GM12878 (cell line): ENCODE data around the gene SCARF1. TPM values are rescaled to one million over a fixed set of nuclear protein-coding genes. Genes with fewer than 3 reads are reported as not detected.
A peak's percentile ranks its signal among the peaks of the same experiment; 100 is the strongest.

Source experiments
- BCL11A ChIP-seq: IDR thresholded peaks from 2 replicates; pipeline ENCODE4 v1.6.1; 2011; ENCODE audit warnings: low read depth, low read length
- BCLAF1 ChIP-seq: fragments of 450-650 bp; IDR thresholded peaks from 2 replicates; pipeline ENCODE4 v1.6.1; 2017; ENCODE audit warnings: antibody characterized with exemption, mild to moderate bottlenecking, moderate library complexity
- CHD2 ChIP-seq: IDR thresholded peaks from 2 replicates; pipeline ENCODE4 v1.6.1; 2011; ENCODE audit warnings: low read depth, low read length, improper control_type of control experiment, borderline replicate concordance
- DPF2 ChIP-seq: fragments of 450-650 bp; IDR thresholded peaks from 2 replicates; pipeline ENCODE4 v1.6.1; 2017; ENCODE audit warnings: mild to moderate bottlenecking
- EP300 ChIP-seq, 2 experiments: fragments of 150-350 bp in 1 of 2; IDR thresholded peaks; 2 replicates each; pipeline ENCODE4 v1.6.1; 2011 to 2012; ENCODE audit warnings: low read depth in 2 of 2, low read length in 2 of 2, borderline replicate concordance in 1 of 2, improper control_type of control experiment in 1 of 2, inconsistent platforms in 1 of 2; ENCODE audit not compliant: control insufficient read depth in 1 of 2
- EZH2 ChIP-seq: IDR thresholded peaks from 2 replicates; pipeline ENCODE4 v1.6.1; 2012; ENCODE audit warnings: low read depth, mild to moderate bottlenecking, control low read depth, inconsistent platforms, low read length, borderline replicate concordance; ENCODE audit not compliant: control insufficient read depth
- FOXK2 ChIP-seq: fragments of 450-650 bp; IDR thresholded peaks from 2 replicates; pipeline ENCODE4 v1.6.1; 2017; ENCODE audit warnings: mild to moderate bottlenecking, moderate library complexity
- GATAD2B ChIP-seq: fragments of 450-650 bp; conservative IDR thresholded peaks from 2 replicates; pipeline ENCODE4 v1.6.1; 2017; ENCODE audit warnings: low read depth, mild to moderate bottlenecking, moderate library complexity
- HDGF ChIP-seq: fragments of 450-650 bp; IDR thresholded peaks from 2 replicates; pipeline ENCODE4 v1.6.1; 2016; ENCODE audit warnings: antibody characterized with exemption
- KDM1A ChIP-seq: fragments of 200-600 bp; sonication (generic); IDR thresholded peaks from 2 replicates; pipeline ENCODE4 v1.6.1; 2016; ENCODE audit warnings: borderline replicate concordance
- MAX ChIP-seq: IDR thresholded peaks from 2 replicates; pipeline ENCODE4 v1.6.1; 2012; ENCODE audit warnings: low read depth, low read length, improper control_type of control experiment
- MEF2B ChIP-seq: fragments of 450-650 bp; IDR thresholded peaks from 2 replicates; pipeline ENCODE4 v1.6.1; 2018; ENCODE audit warnings: mild to moderate bottlenecking, moderate library complexity; ENCODE audit not compliant: partially characterized antibody, poor library complexity, severe bottlenecking
- MXI1 ChIP-seq: fragments of 150-350 bp; IDR thresholded peaks from 2 replicates; pipeline ENCODE4 v1.6.1; 2011; ENCODE audit warnings: low read depth, mild to moderate bottlenecking, inconsistent platforms, low read length, improper control_type of control experiment
- NFXL1 ChIP-seq: fragments of 450-650 bp; IDR thresholded peaks from 2 replicates; pipeline ENCODE4 v1.6.1; 2017; ENCODE audit warnings: antibody characterized with exemption, mild to moderate bottlenecking, borderline replicate concordance
- PML ChIP-seq: IDR thresholded peaks from 2 replicates; pipeline ENCODE4 v1.6.1; 2012; ENCODE audit warnings: low read length, inconsistent platforms
- RBBP5 ChIP-seq: fragments of 200-600 bp; sonication (generic); conservative IDR thresholded peaks from 2 replicates; pipeline ENCODE4 v1.6.1; 2016
- SIX5 ChIP-seq: IDR thresholded peaks from 2 replicates; pipeline ENCODE4 v1.6.1; 2011; ENCODE audit warnings: mild to moderate bottlenecking, low read depth, low read length, moderate library complexity; ENCODE audit not compliant: severe bottlenecking
- SREBF2 ChIP-seq: IDR thresholded peaks from 2 replicates; pipeline ENCODE4 v1.6.1; 2012; ENCODE audit warnings: mild to moderate bottlenecking, low read length
- SUZ12 ChIP-seq: fragments of 200-600 bp; sonication (generic); IDR thresholded peaks from one replicate; pipeline ENCODE4 v1.6.1; 2018; ENCODE audit warnings: antibody characterized with exemption, mild to moderate bottlenecking; ENCODE audit not compliant: unreplicated experiment
- TARDBP ChIP-seq: IDR thresholded peaks from 2 replicates; pipeline ENCODE4 v1.6.1; 2016; ENCODE audit warnings: borderline replicate concordance
- TBL1XR1 ChIP-seq: IDR thresholded peaks from 2 replicates; pipeline ENCODE4 v1.6.1; 2012; ENCODE audit warnings: low read depth, low read length, improper control_type of control experiment
- TCF7 ChIP-seq: IDR thresholded peaks from 2 replicates; pipeline ENCODE4 v1.6.1; 2014; ENCODE audit warnings: antibody characterized with exemption, borderline replicate concordance
- WRNIP1 ChIP-seq: IDR thresholded peaks from 2 replicates; pipeline ENCODE4 v1.6.1; 2011; ENCODE audit warnings: low read depth, low read length, improper control_type of control experiment, borderline replicate concordance
- ZNF384 ChIP-seq: IDR thresholded peaks from 2 replicates; pipeline ENCODE4 v1.6.1; 2012; ENCODE audit warnings: low read depth, mild to moderate bottlenecking, low read length, improper control_type of control experiment, borderline replicate concordance
- polyA plus RNA-seq, 11 experiments: library from polyadenylated mRNA; depleted of rRNA in 4 of 11; unstranded in 6 of 11; stranded (reverse) in 5 of 11; fragments of >200 nt; fragmentation: Nextera tagmentation in 4 of 11; fragmentation: Illumina TruSeq in 1 of 11; extraction: Ambion mirVana in 4 of 11; extraction: Trizol in 1 of 11; gene quantifications; 1 replicate in 1 of 11; 2 replicates in 10 of 11; pipeline versions ENCODE4 v1.2.1 to v1.2.3, GENCODE V29; 2011 to 2016; ENCODE audit warnings: inconsistent platforms in 2 of 11, missing spikeins in 2 of 11, low read depth in 1 of 11
- total RNA-seq, 4 experiments: library from RNA; depleted of rRNA in 3 of 4; stranded (reverse); fragments of >200 nt in 3 of 4; fragmentation: Illumina TruSeq in 1 of 4; extraction: Trizol in 1 of 4; gene quantifications; 2 replicates each; pipeline versions ENCODE4 v1.2.1 to v1.2.3, GENCODE V29; 2013 to 2021
- TF ChIP-seq, protein P1 (sequence below): IDR thresholded peaks from 2 replicates; pipeline ENCODE4 v1.6.1; 2011; ENCODE audit warnings: borderline replicate concordance, low read depth, mild to moderate bottlenecking, moderate library complexity, mixed read lengths, low read length; ENCODE audit not compliant: insufficient read depth; ENCODE audit errors: extremely low read length
- TF ChIP-seq, protein P2 (sequence below): IDR thresholded peaks from 2 replicates; pipeline ENCODE4 v1.6.1; 2012; ENCODE audit warnings: low read depth, low read length, improper control_type of control experiment

Gene SCARF1
- total and polyA plus RNA-seq, 10 of the 15 experiments (the other 5 are each of a cell fraction or from before 2014, with no cell fraction given) = 0.10 to 1.7 (median 0.43) TPM

- TF ChIP-seq, protein P1, sequence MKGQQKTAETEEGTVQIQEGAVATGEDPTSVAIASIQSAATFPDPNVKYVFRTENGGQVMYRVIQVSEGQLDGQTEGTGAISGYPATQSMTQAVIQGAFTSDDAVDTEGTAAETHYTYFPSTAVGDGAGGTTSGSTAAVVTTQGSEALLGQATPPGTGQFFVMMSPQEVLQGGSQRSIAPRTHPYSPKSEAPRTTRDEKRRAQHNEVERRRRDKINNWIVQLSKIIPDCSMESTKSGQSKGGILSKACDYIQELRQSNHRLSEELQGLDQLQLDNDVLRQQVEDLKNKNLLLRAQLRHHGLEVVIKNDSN = no peak
- TF ChIP-seq FOXK2 = no peak
- no peak for TF ChIP-seq BCLAF1
- TF ChIP-seq KDM1A = no peak
- no peak for TF ChIP-seq EZH2
- TF ChIP-seq BCL11A = peak; percentile 89
- TF ChIP-seq NFXL1 = no peak
- TF ChIP-seq HDGF = peak; percentile 15; the same call in 1 of the 2 replicates
- TF ChIP-seq DPF2 = peak; percentile 91
- no peak for TF ChIP-seq SUZ12
- no peak for TF ChIP-seq TCF7
- TF ChIP-seq MEF2B = peak; percentile 98
- no peak for TF ChIP-seq WRNIP1
- no peak for TF ChIP-seq SREBF2
- peak; percentile 85 to 99 for TF ChIP-seq EP300 (IDR thresholded peaks at IDR 0.05; ENCODE audit: borderline replicate concordance in 1 of 2, control insufficient read depth in 1 of 2, low read depth in 2 of 2, low read length in 2 of 2)
- TF ChIP-seq GATAD2B = peak; percentile 62; the same call in 1 of the 2 replicates
- TF ChIP-seq, protein P2, sequence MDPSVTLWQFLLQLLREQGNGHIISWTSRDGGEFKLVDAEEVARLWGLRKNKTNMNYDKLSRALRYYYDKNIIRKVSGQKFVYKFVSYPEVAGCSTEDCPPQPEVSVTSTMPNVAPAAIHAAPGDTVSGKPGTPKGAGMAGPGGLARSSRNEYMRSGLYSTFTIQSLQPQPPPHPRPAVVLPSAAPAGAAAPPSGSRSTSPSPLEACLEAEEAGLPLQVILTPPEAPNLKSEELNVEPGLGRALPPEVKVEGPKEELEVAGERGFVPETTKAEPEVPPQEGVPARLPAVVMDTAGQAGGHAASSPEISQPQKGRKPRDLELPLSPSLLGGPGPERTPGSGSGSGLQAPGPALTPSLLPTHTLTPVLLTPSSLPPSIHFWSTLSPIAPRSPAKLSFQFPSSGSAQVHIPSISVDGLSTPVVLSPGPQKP = no peak
- peak; percentile 67 for TF ChIP-seq MAX
- no peak for TF ChIP-seq TARDBP
- TF ChIP-seq ZNF384 = no peak
- TF ChIP-seq MXI1 = peak; percentile 27; the same call in 1 of the 2 replicates
- peak; percentile 76 for TF ChIP-seq TBL1XR1
- TF ChIP-seq SIX5 = no peak
- 0 out of 2 replicates have a peak, but pooled peaks have one; percentile 27 for TF ChIP-seq RBBP5
- peak; percentile 85; the same call in 1 of the 2 replicates for TF ChIP-seq CHD2
- no peak for TF ChIP-seq PML
Observed at GRCh38 chr17:1592751-1593629, 52.5 kb downstream of the SCARF1 start (continued).
